AG04450 (cell line): ENCODE results near the gene SERPINA3. TPM values are rescaled to one million over a fixed set of nuclear protein-coding genes. Genes with fewer than 3 reads are reported as not detected.

Source experiments
- CTCF ChIA-PET: fragments of 300-600, 350-600 bp; formaldehyde crosslinking; extraction: SDS; loops from one replicate; lab custom pipeline; 2022; ENCODE audit warnings: antibody characterized with exemption, inconsistent platforms; lab: Charles Lee
- POLR2A ChIA-PET: fragments of 350-600 bp; formaldehyde crosslinking; extraction: SDS; loops from one replicate; lab custom pipeline; 2021; ENCODE audit warnings: antibody characterized with exemption, inconsistent platforms; lab: Yijun Ruan, JAX
- DNase-seq: peaks from one replicate; pipeline ENCODE4 v3.0.0-alpha.2; 2011; ENCODE audit warnings: low read depth, low spot score
- H3K27ac ChIP-seq: one replicate; pipeline ENCODE4 v1.5.1; 2012; ENCODE audit warnings: low read depth, low read length, control low read depth
- H3K27me3 ChIP-seq: one replicate; pipeline ENCODE4 v1.6.0; 2012; ENCODE audit warnings: low read length; ENCODE audit not compliant: control insufficient read depth, insufficient read depth
- H3K4me3 ChIP-seq: 2 replicates; pipeline ENCODE4 v1.5.1; 2011; ENCODE audit warnings: mild to moderate bottlenecking, low read depth, low read length, control low read depth
- H3K9me3 ChIP-seq: 2 replicates; pipeline ENCODE4 v1.5.1; 2012; ENCODE audit warnings: low read length; ENCODE audit not compliant: control insufficient read depth, insufficient read depth
- polyA plus RNA-seq: library from polyadenylated mRNA; depleted of rRNA; stranded (reverse); fragments of >200 nt; gene quantifications from 2 replicates; pipeline ENCODE4 v1.2.3, GENCODE V29; 2011
- TF ChIP-seq, protein P1 (sequence below): IDR thresholded peaks from 2 replicates; pipeline ENCODE4 v1.5.1; 2011; ENCODE audit warnings: low read depth, low read length, control low read depth, inconsistent platforms

SERPINA3 gene
- polyA plus RNA-seq, 1 experiment: 1.8 TPM

- ChIA-PET CTCF (no interaction called here), POLR2A (no interaction called here)
- TF ChIP-seq, protein P1, sequence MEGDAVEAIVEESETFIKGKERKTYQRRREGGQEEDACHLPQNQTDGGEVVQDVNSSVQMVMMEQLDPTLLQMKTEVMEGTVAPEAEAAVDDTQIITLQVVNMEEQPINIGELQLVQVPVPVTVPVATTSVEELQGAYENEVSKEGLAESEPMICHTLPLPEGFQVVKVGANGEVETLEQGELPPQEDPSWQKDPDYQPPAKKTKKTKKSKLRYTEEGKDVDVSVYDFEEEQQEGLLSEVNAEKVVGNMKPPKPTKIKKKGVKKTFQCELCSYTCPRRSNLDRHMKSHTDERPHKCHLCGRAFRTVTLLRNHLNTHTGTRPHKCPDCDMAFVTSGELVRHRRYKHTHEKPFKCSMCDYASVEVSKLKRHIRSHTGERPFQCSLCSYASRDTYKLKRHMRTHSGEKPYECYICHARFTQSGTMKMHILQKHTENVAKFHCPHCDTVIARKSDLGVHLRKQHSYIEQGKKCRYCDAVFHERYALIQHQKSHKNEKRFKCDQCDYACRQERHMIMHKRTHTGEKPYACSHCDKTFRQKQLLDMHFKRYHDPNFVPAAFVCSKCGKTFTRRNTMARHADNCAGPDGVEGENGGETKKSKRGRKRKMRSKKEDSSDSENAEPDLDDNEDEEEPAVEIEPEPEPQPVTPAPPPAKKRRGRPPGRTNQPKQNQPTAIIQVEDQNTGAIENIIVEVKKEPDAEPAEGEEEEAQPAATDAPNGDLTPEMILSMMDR: no peak
- Histone ChIP-seq H3K9me3 (peaks cover 19% of the 10 kb centered on the region), H3K27ac (no peak overlapping the region), H3K27me3 (no peaks in the 10 kb centered on the region), H3K4me3 (no peak overlapping the region)
- DNase-seq: no peak
Measured at GRCh38 chr14:94648801-94649200, 36.6 kb downstream of the SERPINA3 start.

DNA sequence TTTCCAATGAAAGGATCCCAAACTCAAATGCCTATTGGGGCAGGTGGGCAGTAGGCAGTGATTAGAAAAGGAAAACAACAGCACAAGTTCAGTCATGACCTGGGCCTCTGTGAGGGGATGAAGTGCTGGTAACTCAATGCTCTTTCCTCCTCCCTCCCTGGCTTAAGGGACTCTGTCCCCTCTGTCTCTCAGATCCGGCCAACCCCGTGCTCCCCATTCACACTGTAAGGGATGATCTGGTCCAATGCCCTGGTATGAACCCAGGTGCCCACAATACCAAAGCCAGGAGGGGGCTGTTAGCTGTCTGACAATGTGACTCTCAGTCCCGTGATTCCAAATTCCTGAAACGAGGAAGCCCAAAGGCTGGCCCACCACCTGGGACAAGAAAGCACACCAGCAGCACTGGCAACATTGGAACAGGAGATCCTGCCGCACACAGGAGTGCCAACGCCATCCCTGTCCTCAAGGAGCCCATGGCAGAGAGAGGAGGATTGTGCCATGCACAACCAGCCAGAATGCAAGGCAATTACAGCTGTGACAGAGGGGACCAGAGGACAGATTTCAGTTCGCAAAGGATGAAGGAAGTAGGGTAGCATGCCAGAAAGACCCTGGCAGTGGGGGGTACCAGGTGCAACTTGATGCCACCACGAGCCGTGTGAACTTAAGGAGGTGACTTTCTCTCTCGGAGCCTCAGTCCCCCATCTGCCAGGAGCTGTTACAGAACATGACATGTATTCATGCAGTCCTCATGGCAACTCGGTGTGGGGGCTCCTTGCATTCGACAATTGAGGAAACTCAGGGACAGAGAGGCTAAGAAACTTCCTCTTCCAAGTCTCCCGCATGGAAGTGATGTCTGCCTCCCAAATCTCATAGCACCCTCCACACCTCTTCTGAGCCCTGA, 37.6 kb downstream of the SERPINA3 start:
- DNase-seq: no peak
- TF ChIP-seq, protein P1: no peak
- no peak overlapping the region for H3K27ac ChIP-seq
- ChIA-PET CTCF (no interaction called here), POLR2A (no interaction called here)
- no peaks in the 10 kb centered on the region for H3K27me3 ChIP-seq
- H3K4me3 ChIP-seq: no peak overlapping the region
- H3K9me3 ChIP-seq: peaks cover 19% of the 10 kb centered on the region

DNA sequence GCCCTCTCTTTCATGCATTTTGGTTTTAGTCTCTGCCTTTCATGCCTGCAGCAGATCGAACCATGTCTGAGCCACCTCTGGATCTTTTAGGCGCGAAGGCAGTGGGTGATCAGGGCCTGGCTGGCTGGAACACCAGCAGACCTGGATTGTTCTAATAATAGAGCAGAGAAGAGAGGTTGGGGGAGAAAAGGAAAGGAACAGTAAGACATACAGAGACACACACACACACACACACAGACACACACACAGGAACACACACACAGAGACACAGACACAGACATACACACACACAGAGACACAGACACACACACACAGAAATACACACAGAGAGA, 38.2 kb downstream of the SERPINA3 start:
- POLR2A ChIA-PET: no interaction called here
- Histone ChIP-seq H3K4me3 (no peak overlapping the region), H3K27me3 (no peaks in the 10 kb centered on the region), H3K27ac (no peak overlapping the region), H3K9me3 (peaks cover 19% of the 10 kb centered on the region)
- DNase-seq: no peak
- TF ChIP-seq, protein P1: no peak
- CTCF ChIA-PET: no interaction called here

GRCh38 chr14:94650806-94651805, 38.9 kb downstream of the SERPINA3 start:
- TF ChIP-seq, protein P1: no peak
- POLR2A ChIA-PET: interaction anchor here (0.6 kb wide), 1 partner anchor 50 kb away, joined by 5 read pairs; no protein-coding TSS in a partner anchor
- CTCF ChIA-PET: no interaction called here

More at GRCh38 chr14:94650806-94651805, 38.9 kb downstream of the SERPINA3 start:
- no peak overlapping the region for H3K4me3 ChIP-seq
- DNase-seq: no peak
- no peak overlapping the region for H3K27ac ChIP-seq
- peaks cover 19% of the 10 kb centered on the region for H3K9me3 ChIP-seq
- H3K27me3 ChIP-seq: no peaks in the 10 kb centered on the region
